Tibial artery (tissue), 4 donors: Measurements from ENCODE around the gene VENTX.
"Not testable (repeated sequence)": the region's sequence is repeated elsewhere in the genome, so short reads cannot be mapped to it uniquely, and the experiment has no call there.

ENCODE experiments used
- DNase-seq, 2 donors: peaks; one replicate each; pipeline ENCODE4 v3.0.0-alpha.2; 2019
- H3K27ac ChIP-seq, 2 donors: fragments of 200-600 bp; sonication (generic) in 1 of 2; 1 replicate in 1 of 2; 2 replicates in 1 of 2; pipeline ENCODE4 v1.5.1; 2018 to 2019; ENCODE audit warnings: mild to moderate bottlenecking in 1 of 2
- H3K27me3 ChIP-seq, 2 donors: fragments of 200-600 bp; sonication (generic) in 1 of 2; one replicate each; pipeline versions ENCODE4 v1.5.1 to v1.6.0; 2016 to 2019
- H3K36me3 ChIP-seq, 3 donors: fragments of 200-600 bp; sonication (generic) in 2 of 3; one replicate each; pipeline ENCODE4 v1.5.1; 2016 to 2019; ENCODE audit warnings: mild to moderate bottlenecking in 2 of 3
- H3K4me1 ChIP-seq, 4 donors: fragments of 200-600 bp; sonication (generic) in 2 of 4; 1 replicate in 3 of 4; 2 replicates in 1 of 4; pipeline ENCODE4 v1.5.1; 2016 to 2019
- H3K4me3 ChIP-seq, 2 donors: fragments of 200-600 bp; sonication (generic) in 1 of 2; 1 replicate in 1 of 2; 2 replicates in 1 of 2; pipeline ENCODE4 v1.5.1; 2018 to 2019; ENCODE audit warnings: mild to moderate bottlenecking in 2 of 2
- H3K9me3 ChIP-seq, 3 donors: fragments of 200-600 bp; sonication (generic) in 1 of 3; one replicate each; pipeline ENCODE4 v1.5.1; 2016 to 2019
- intact Hi-C: fragments of 100-400 bp; cut with DNase I; formaldehyde crosslinking; loops from one replicate; pipeline ENCODE4 v1.15.0; 2023; ENCODE audit warnings: low total_unique reads
- TF ChIP-seq, protein P1 (sequence below), 2 experiments: fragments of 200-600 bp in 1 of 2; fragments of 450-650 bp in 1 of 2; IDR thresholded peaks; one replicate each; pipeline ENCODE4 v1.5.1; 2017 to 2019; ENCODE audit warnings: antibody characterized with exemption in 2 of 2, mild to moderate bottlenecking in 1 of 2, moderate library complexity in 1 of 2

Gene VENTX

DNA sequence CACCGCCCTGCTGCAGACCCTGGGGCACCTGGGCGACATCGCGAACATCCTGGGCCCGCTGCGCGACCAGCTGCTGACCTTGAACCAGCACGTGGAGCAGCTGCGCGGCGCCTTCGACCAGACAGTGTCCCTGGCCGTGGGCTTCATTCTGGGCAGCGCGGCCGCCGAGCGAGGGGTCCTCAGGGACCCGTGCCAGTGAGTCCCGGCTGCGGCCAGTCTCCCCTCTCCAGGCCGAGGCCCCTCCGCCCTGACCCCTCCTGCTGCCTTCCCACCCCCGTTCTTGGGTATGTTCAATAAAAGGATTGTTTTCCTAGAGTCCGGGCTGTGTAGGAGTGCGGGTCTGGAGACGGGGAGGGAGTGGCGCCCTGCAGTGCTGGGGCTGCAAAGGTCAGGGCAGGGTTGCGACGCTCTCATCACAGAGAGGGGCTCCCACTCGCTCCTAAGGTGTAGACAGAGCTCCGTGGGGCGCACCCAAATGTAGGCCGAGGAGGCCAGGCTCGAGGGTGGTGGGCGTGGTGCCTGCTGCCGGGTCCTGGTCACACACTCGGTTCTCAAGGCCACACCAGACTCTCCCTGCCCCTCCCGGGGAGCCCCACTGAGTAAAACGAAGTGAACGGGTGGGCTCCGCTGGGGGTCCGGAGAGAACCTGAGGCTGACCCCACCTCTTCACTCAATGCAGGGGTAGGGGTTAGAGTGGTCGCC lies 6.3 kb upstream of the VENTX start:
- Histone ChIP-seq H3K36me3 (no peaks in the 10 kb centered on the region), H3K27ac (no peak overlapping the region), H3K9me3 (peaks cover 0 to 4% (median 0%) of the 10 kb centered on the region in 3 donors), H3K4me1 (peaks cover 0 to 29% (median 13%) of the 10 kb centered on the region in 4 donors), H3K27me3 (peaks cover 0 to 89% of the 10 kb centered on the region in 2 donors), H3K4me3 (no peak overlapping the region)
- intact Hi-C loops = no loop called here
- TF ChIP-seq, protein P1, sequence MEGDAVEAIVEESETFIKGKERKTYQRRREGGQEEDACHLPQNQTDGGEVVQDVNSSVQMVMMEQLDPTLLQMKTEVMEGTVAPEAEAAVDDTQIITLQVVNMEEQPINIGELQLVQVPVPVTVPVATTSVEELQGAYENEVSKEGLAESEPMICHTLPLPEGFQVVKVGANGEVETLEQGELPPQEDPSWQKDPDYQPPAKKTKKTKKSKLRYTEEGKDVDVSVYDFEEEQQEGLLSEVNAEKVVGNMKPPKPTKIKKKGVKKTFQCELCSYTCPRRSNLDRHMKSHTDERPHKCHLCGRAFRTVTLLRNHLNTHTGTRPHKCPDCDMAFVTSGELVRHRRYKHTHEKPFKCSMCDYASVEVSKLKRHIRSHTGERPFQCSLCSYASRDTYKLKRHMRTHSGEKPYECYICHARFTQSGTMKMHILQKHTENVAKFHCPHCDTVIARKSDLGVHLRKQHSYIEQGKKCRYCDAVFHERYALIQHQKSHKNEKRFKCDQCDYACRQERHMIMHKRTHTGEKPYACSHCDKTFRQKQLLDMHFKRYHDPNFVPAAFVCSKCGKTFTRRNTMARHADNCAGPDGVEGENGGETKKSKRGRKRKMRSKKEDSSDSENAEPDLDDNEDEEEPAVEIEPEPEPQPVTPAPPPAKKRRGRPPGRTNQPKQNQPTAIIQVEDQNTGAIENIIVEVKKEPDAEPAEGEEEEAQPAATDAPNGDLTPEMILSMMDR (IDR thresholded peaks at IDR 0.05) = no peak
- no peak for DNase-seq

DNA sequence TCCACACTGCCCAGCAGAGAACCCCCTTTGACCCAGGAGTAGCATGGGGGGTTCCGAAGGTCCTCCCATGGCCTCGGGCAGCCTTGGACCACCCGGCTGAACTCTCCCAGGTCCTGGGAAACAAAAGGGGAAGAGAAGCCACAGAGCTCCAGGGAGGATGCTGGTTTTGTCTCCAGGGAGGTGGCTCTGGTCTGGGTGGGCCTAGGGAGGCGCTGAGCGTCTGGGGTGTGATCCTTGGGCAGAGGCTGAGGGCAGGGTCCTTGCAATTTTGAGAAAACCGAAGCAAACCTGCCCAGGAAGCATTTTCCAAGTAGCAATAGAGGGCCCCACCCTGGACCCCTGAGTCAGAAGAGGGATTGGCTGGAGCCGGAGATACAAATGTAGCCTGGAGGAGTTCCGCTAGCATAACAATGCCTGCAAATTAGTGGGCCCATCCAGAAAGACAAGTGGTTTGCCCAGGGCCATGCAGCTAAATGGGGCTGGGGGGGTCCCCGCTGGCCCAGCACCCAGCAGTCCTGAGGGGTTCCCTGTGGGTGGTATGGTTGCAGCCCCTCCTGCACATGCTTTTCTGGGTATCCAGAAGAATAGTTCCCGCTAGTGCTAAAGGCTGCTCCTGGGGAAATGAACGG lies 5.6 kb upstream of the VENTX start:
- no peak for DNase-seq
- no peaks in the 10 kb centered on the region for H3K36me3 ChIP-seq
- TF ChIP-seq, protein P1 (IDR thresholded peaks at IDR 0.05) = no peak
- H3K27ac ChIP-seq = no peak overlapping the region
- peaks cover 0 to 35% (median 20%) of the 10 kb centered on the region in 4 donors for H3K4me1 ChIP-seq
- peaks cover 0 to 4% (median 0%) of the 10 kb centered on the region in 3 donors for H3K9me3 ChIP-seq
- peaks cover 0 to 90% of the 10 kb centered on the region in 2 donors for H3K27me3 ChIP-seq
- intact Hi-C loops = no loop called here
- no peak overlapping the region for H3K4me3 ChIP-seq

DNA sequence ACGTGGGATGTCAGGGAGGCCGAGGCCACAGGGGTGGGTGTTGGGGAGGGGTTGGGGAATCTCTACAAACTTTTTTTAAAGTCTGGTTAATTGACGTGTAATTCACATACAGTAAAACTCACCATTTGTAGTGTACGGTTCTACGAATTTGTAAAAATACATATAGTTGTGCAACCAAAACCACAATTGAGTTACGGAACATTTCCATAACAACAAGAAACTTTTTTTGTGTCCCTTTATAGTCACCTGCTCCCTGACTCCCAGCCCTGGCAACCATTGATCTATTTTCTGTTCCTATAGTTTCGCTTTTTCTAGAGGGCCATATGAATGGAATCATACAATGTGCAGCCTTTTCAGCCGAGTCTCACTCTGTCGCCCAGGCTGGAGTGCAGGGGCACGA lies 2.9 kb upstream of the VENTX start:
- H3K27ac ChIP-seq, intact Hi-C loops, H3K36me3 ChIP-seq, H3K4me3 ChIP-seq, H3K9me3 ChIP-seq, DNase-seq: not testable (repeated sequence)
- H3K4me1 ChIP-seq = peaks cover 0 to 45% (median 28%) of the 10 kb centered on the region in 4 donors
- H3K27me3 ChIP-seq = peaks cover 0 to 92% of the 10 kb centered on the region in 2 donors

DNA sequence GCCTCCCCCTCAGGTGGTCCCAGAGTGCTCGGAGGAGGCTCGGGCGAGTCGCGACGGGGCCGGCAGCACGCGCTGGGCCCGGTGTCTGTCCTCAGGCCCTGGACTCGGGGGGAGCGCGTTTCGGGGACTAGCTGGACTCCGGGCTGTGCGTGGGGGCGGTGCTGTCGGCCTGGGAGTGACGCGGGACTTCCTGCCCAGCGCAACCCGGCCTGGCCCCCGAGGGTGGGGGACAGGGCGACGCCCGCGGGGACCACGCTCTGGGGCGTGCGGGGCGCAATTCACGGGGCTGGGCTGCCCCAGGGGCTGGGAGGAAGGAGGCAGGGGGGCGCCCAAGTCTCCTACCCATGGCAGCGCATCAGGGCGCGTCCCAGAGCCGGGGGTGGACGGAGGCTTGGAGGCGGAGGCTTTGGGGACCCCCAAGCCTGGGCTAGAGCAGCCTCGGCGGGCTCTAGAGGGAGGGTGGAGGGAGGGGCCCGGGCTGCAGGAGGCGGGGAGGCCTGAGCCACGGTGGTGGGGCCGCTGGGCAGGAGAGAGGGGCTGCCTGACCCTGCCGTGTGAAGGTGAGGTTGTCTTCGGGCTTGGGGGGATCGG lies 2.3 kb upstream of the VENTX start:
- H3K4me1 ChIP-seq = peaks cover 0 to 39% (median 24%) of the 10 kb centered on the region in 4 donors
- H3K27me3 ChIP-seq = peaks cover 0 to 91% of the 10 kb centered on the region in 2 donors
- no peaks in the 10 kb centered on the region for H3K36me3 ChIP-seq
- intact Hi-C loops = no loop called here
- DNase-seq = no peak
- H3K9me3 ChIP-seq = peaks cover 0 to 4% (median 0%) of the 10 kb centered on the region in 3 donors
- peak overlapping the region; percentile 16 to 32 for H3K4me3 ChIP-seq
- no peak overlapping the region for H3K27ac ChIP-seq
- TF ChIP-seq, protein P1 (IDR thresholded peaks at IDR 0.05) = no peak

DNA sequence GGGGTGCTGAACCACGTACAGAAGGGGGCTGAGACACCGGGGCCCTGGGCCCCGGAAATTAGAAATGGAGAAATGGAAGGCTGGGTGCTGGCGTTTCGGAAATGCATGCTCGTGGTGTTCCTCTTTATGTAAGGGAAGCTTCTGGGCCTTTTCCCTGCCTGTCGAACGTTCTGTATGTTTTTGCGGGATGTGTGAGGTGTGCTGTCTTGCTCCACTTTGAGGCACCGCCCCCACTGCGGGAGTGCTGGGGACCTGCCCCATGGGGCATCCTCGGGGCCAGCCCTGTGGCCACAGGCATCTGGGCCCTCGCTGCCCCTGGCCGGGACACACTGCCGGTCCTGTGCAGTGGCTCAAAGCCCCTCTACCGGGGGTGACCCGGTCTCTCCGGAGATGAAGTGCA lies 1.7 kb upstream of the VENTX start:
- TF ChIP-seq, protein P1 (IDR thresholded peaks at IDR 0.05) = no peak
- Histone ChIP-seq H3K27ac (no peak overlapping the region), H3K36me3 (no peaks in the 10 kb centered on the region), H3K4me1 (peaks cover 0 to 33% (median 22%) of the 10 kb centered on the region in 4 donors), H3K4me3 (peak overlapping the region; percentile 16 to 32), H3K27me3 (peaks cover 0 to 89% of the 10 kb centered on the region in 2 donors), H3K9me3 (peaks cover 0 to 4% (median 0%) of the 10 kb centered on the region in 3 donors)
- DNase-seq = no peak
- intact Hi-C loops = no loop called here
